Measurements from ENCODE around the gene ATAD2B.

The ATAD2B gene

DNA sequence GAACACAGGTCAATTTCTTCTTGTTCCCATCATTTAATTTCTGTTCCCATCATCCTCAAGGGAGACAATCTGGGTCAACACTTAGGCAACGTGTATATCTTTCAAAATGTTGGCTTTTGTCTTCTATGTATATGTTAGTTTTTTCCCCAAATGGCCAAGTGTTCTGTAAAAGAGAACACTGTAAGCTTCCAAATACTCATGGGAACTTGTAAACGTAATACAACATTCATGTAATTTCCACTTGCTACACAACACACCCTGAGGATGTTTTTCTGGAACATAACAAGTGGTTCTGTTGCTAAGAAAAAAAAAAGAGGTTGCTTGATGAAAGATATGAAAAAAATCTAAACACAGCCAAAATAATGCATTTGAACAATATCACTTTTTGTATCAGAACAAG lies 149.1 kb downstream of the ATAD2B start:
- ChIA-PET CTCF (no interaction called here), POLR2A (ENCODE audit: low non-redundant PET) (no interaction called here)
- TF ChIP-seq, protein P1, sequence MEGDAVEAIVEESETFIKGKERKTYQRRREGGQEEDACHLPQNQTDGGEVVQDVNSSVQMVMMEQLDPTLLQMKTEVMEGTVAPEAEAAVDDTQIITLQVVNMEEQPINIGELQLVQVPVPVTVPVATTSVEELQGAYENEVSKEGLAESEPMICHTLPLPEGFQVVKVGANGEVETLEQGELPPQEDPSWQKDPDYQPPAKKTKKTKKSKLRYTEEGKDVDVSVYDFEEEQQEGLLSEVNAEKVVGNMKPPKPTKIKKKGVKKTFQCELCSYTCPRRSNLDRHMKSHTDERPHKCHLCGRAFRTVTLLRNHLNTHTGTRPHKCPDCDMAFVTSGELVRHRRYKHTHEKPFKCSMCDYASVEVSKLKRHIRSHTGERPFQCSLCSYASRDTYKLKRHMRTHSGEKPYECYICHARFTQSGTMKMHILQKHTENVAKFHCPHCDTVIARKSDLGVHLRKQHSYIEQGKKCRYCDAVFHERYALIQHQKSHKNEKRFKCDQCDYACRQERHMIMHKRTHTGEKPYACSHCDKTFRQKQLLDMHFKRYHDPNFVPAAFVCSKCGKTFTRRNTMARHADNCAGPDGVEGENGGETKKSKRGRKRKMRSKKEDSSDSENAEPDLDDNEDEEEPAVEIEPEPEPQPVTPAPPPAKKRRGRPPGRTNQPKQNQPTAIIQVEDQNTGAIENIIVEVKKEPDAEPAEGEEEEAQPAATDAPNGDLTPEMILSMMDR (conservative IDR thresholded peaks at IDR 0.05; ENCODE audit: low read depth): no peak
- DNase-seq (ENCODE audit: low spot score): no peak
- H3K27ac ChIP-seq: no peak overlapping the region

DNA sequence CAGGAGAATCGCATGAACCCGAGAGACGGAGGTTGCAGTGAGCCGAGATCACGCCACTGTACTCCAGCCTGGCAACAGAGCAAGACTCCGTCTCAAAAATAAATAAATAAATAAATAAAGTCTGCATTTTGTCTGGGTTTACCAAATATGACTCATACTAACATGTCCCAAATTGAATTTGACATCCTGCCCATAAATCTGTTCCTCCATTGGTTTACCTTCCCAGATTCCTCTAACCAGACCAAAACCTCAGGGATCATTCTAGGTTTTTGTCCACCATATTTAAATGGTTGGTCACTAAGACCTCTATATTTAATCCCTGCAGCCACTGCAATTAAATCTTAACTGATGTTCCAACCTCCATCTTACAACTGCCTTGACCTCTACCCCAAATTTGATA lies 150.9 kb downstream of the ATAD2B start:
- TF ChIP-seq, protein P1 (conservative IDR thresholded peaks at IDR 0.05; ENCODE audit: low read depth): no peak
- H3K27ac ChIP-seq: peak overlapping the region; percentile 38; the same call in 1 of the 2 replicates
- ChIA-PET POLR2A (ENCODE audit: low non-redundant PET) (no interaction called here), CTCF (no interaction called here)
- peak; percentile 34 for DNase-seq (ENCODE audit: low spot score)

DNA sequence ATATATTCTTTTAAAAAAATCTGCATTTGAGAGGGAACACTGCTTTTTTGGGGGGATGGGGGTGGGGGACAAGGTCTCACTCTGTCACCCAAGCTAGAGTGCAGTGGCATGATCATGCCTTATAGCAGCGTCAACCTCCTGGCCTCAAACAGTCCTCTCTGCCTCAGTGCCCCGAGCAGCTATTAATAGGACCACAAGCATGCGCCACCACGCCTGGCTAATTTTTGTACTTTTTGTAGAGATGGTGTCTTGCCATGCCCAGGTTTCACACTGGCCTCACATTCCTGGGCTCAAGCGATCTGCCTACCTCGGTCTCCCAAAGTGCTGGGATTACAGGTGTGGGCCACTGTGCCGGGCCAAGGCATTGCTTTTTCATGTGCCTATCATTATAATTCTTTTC lies 154.2 kb downstream of the ATAD2B start:
- H3K27ac ChIP-seq: no peak overlapping the region
- no peak for DNase-seq (ENCODE audit: low spot score)
- ChIA-PET CTCF (interaction anchor here (0.7 kb wide), 1 partner anchor 148 kb away, joined by 4 read pairs; no protein-coding TSS in a partner anchor), POLR2A (ENCODE audit: low non-redundant PET) (no interaction called here)
- TF ChIP-seq, protein P1 (conservative IDR thresholded peaks at IDR 0.05; ENCODE audit: low read depth): no peak

DNA sequence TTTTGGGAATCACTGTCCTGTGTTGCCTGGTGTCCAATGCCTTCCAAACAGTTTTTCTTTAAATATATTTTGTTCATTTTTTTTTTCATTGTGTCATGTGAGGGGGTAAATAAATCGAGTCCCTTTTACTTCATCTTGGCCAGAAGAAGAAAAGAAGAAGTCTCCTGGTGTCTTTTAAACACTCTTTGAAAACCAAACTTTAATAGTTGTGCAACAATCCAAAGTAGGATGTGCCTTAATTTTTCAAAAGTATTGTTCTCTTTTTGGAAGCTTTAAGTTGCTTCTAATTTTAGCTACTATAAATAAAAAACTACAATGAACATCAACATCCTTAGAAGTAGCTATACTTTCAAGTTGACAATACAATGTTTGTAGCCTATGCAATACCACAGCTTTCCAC lies 154.9 kb downstream of the ATAD2B start:
- CTCF ChIA-PET: interaction anchor here (0.5 to 0.7 kb wide), 2 partner anchors 108 to 147 kb away, joined by 4 to 5 read pairs; no protein-coding TSS in a partner anchor
- TF ChIP-seq, protein P1 (conservative IDR thresholded peaks at IDR 0.05; ENCODE audit: low read depth): no peak
- POLR2A ChIA-PET (ENCODE audit: low non-redundant PET): no interaction called here
- no peak overlapping the region for H3K27ac ChIP-seq
- no peak for DNase-seq (ENCODE audit: low spot score)

DNA sequence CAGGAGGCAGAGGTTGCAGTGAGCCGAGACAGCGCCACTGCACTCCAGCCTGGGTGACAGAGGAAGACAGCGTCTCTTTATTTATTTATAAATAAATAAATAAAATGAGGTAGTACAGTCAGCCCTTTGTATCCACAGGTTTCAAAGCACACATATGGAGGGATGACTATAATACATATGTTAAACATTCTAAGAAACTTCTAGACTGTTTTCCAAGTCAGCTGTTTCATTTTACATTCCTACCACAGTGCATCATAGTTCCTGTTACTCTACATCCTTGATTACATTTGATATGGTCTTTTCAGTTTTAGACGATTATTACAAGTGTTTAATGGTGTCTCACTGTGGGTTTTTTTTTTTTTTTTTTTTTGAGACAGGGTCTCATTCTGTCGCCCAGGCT lies 157.6 kb downstream of the ATAD2B start:
- ChIA-PET POLR2A (ENCODE audit: low non-redundant PET) (no interaction called here), CTCF (no interaction called here)
- TF ChIP-seq, protein P1 (conservative IDR thresholded peaks at IDR 0.05; ENCODE audit: low read depth): no peak
- no peak overlapping the region for H3K27ac ChIP-seq
- DNase-seq (ENCODE audit: low spot score): no peak

DNA sequence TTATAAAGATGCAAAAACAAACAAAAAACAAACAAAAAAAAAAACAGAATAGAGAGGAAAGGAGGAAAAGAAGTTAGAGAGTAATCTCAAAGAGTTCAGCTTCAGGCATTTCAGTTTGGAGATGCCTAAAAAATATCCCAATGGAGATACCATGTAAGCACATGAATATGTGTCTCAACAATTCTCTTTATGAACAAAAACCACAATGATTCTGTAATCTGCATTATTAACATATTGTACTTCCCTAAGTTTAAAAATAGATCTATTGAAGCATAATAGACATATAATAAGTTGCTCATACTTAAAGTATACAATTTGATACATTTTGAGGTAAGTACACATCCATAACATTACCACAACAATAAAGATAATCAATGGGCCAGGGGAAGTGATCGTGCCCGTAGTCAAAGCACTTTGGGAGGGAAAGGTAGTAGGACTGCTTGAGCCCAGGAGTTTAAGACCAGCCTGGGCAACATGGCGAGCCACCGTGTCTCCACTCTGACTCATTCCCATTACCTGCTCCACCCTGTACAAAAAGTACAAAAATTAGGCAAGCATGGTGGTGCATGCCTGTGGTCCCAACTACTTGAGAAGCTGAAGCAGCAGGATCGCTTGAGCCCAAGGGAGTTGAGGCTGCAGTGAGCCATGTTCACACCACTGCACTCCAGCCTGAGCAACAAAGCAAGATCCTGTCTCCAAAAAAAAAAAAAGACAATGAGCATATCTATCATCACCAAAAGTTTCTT lies 158.9 kb downstream of the ATAD2B start:
- CTCF ChIA-PET: no interaction called here
- peak overlapping the region; percentile 64 for H3K27ac ChIP-seq
- no peak for DNase-seq (ENCODE audit: low spot score)
- POLR2A ChIA-PET (ENCODE audit: low non-redundant PET): no interaction called here
- TF ChIP-seq, protein P1 (conservative IDR thresholded peaks at IDR 0.05; ENCODE audit: low read depth): no peak

All from RWPE1 (cell line).